ENCODE data around the gene JKAMP.

DNA sequence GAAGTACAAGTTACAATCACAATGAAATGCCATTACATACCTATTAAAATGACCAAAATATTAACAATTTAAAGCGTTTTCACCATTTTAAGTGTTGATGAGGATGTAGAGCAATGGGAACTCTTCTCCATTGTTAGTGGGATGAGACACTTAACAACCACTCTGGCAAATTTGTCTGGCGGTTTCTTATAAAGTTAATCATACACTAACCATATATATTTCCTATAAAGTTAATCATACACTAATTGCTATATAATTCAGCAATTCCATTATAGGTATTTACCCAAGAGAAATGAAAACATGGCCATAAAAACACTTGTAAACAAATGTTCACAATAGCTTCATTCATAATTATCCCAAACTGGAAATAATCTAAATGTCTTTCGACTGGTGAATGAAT, 35.9 kb downstream of the JKAMP start:
- no peak for TF ChIP-seq YY1 (IDR thresholded peaks at IDR 0.05; ENCODE audit: insufficient read depth, insufficient read length)
- TF ChIP-seq ZNF274 (IDR thresholded peaks at IDR 0.05; ENCODE audit: low read depth, low read length): no peak

All from NT2/D1 (cell line).